WTC11 (cell line): Measurements from ENCODE around the gene CASP2. TPM values are rescaled to one million over a fixed set of nuclear protein-coding genes. Genes with fewer than 3 reads are reported as not detected.

Experiments
- ATAC-seq: fragments of 200-7000 bp; cut with Tn5 transposase; 2 replicates; pipeline ENCODE4 v1.10.0; 2021; ENCODE audit warnings: mild to moderate bottlenecking, moderate library complexity
- CTCF ChIA-PET: fragments of 300-600 bp; sonication (Branson Sonifier 250); formaldehyde crosslinking; loops from one replicate; lab custom pipeline; 2021; ENCODE audit warnings: antibody characterized with exemption; lab: Charles Lee
- POLR2A ChIA-PET: fragments of 350-600 bp; sonication (Branson Sonifier 250); formaldehyde crosslinking; loops from one replicate; lab custom pipeline; 2021; ENCODE audit warnings: antibody characterized with exemption; lab: Charles Lee
- DNase-seq: peaks from one replicate; pipeline ENCODE4 v3.0.0; 2021; ENCODE audit warnings: low spot score
- H3K27ac Mint-ChIP-seq: 2 replicates; pipeline ENCODE4 v1.8.0; 2021; ENCODE audit warnings: mixed read lengths
- H3K27me3 Mint-ChIP-seq: 2 replicates; pipeline ENCODE4 v1.8.0; 2021; ENCODE audit warnings: low read depth, mild to moderate bottlenecking, moderate library complexity, mixed read lengths
- H3K36me3 Mint-ChIP-seq: 2 replicates; pipeline ENCODE4 v1.8.0; 2021; ENCODE audit warnings: mixed read lengths
- H3K4me1 Mint-ChIP-seq: 2 replicates; pipeline ENCODE4 v1.8.0; 2022; ENCODE audit warnings: mixed read lengths
- H3K4me3 Mint-ChIP-seq: 2 replicates; pipeline ENCODE4 v1.8.0; 2021; ENCODE audit warnings: mild to moderate bottlenecking, moderate library complexity, mixed read lengths
- H3K9me3 Mint-ChIP-seq: 2 replicates; pipeline ENCODE4 v1.8.0; 2021; ENCODE audit warnings: mixed read lengths
- CBFB ChIP-seq: sonication (generic); formaldehyde crosslinking; IDR thresholded peaks from 2 replicates; pipeline ENCODE4 v1.8.1; 2022; ENCODE audit warnings: mild to moderate bottlenecking, low read depth, missing genetic modification reagents
- E2F4 ChIP-seq: sonication (generic); formaldehyde crosslinking; IDR thresholded peaks from 2 replicates; pipeline ENCODE4 v1.8.1; 2022; ENCODE audit warnings: low read depth, mild to moderate bottlenecking, moderate library complexity, missing genetic modification reagents, borderline replicate concordance
- ETV6 ChIP-seq: sonication (generic); formaldehyde crosslinking; IDR thresholded peaks from 2 replicates; pipeline ENCODE4 v1.8.1; 2022; ENCODE audit warnings: mild to moderate bottlenecking, missing genetic modification reagents
- FOXP1 ChIP-seq: sonication (generic); formaldehyde crosslinking; IDR thresholded peaks from 2 replicates; pipeline ENCODE4 v1.8.0; 2022; ENCODE audit warnings: missing genetic modification reagents, mild to moderate bottlenecking, moderate library complexity, borderline replicate concordance
- HMGXB4 ChIP-seq: sonication (generic); formaldehyde crosslinking; IDR thresholded peaks from 2 replicates; pipeline ENCODE4 v1.8.1; 2023; ENCODE audit warnings: mild to moderate bottlenecking, moderate library complexity, missing genetic modification reagents
- JAZF1 ChIP-seq: fragments of 250-450 bp; sonication (Bioruptor Pico); IDR thresholded peaks from 2 replicates; pipeline ENCODE4 v1.9.0; 2021; ENCODE audit warnings: moderate library complexity, mild to moderate bottlenecking, inconsistent platforms
- NFYB ChIP-seq: sonication (generic); formaldehyde crosslinking; conservative IDR thresholded peaks from 2 replicates; pipeline ENCODE4 v1.8.0; 2022; ENCODE audit warnings: low read depth, missing genetic modification reagents
- NR2C2 ChIP-seq: sonication (generic); formaldehyde crosslinking; IDR thresholded peaks from 2 replicates; pipeline ENCODE4 v1.8.0; 2022; ENCODE audit warnings: mild to moderate bottlenecking, missing genetic modification reagents
- SMAD3 ChIP-seq: sonication (generic); formaldehyde crosslinking; IDR thresholded peaks from 2 replicates; pipeline ENCODE4 v1.8.0; 2022; ENCODE audit warnings: missing genetic modification reagents, mild to moderate bottlenecking, borderline replicate concordance
- SOX15 ChIP-seq: fragments of 250-450 bp; sonication (Bioruptor Pico); IDR thresholded peaks from 2 replicates; pipeline ENCODE4 v1.9.0; 2021; ENCODE audit warnings: mild to moderate bottlenecking
- USF2 ChIP-seq: sonication (generic); formaldehyde crosslinking; IDR thresholded peaks from 2 replicates; pipeline ENCODE4 v1.8.1; 2023; ENCODE audit warnings: mild to moderate bottlenecking, missing genetic modification reagents, moderate library complexity
- ZNF121 ChIP-seq: sonication (generic); formaldehyde crosslinking; IDR thresholded peaks from 2 replicates; pipeline ENCODE4 v1.8.0; 2023; ENCODE audit warnings: missing genetic modification reagents
- ZNF263 ChIP-seq: sonication (generic); formaldehyde crosslinking; IDR thresholded peaks from 2 replicates; pipeline ENCODE4 v1.8.1; 2022; ENCODE audit warnings: low read depth, mild to moderate bottlenecking, moderate library complexity, missing genetic modification reagents
- ZNF317 ChIP-seq: sonication (generic); formaldehyde crosslinking; IDR thresholded peaks from 2 replicates; pipeline ENCODE4 v1.8.1; 2023; ENCODE audit warnings: low read depth, mild to moderate bottlenecking, moderate library complexity, missing genetic modification reagents, borderline replicate concordance
- ZNF425 ChIP-seq: fragments of 250-450 bp; sonication (Bioruptor Pico); conservative IDR thresholded peaks from 2 replicates; pipeline ENCODE4 v1.9.0; 2021; ENCODE audit warnings: mild to moderate bottlenecking
- ZNF671 ChIP-seq: fragments of 250-450 bp; sonication (Bioruptor Pico); IDR thresholded peaks from 2 replicates; pipeline ENCODE4 v1.8.0; 2021; ENCODE audit warnings: mild to moderate bottlenecking
- total RNA-seq: library from RNA; stranded (reverse); gene quantifications from 3 replicates; pipeline ENCODE4 v1.2.3, GENCODE V29; 2021

CASP2 gene
- total RNA-seq, 1 experiment from 2014 or later = 35.4 TPM

GRCh38 chr7:143315776-143316175, 27.6 kb downstream of the CASP2 start, which contains the start of gene CLCN1:
Gene CLCN1 (plus strand): TSS chr7:143316111. CDS start chr7:143316213, 102 bp downstream.
- Mint-ChIP-seq H3K27ac (no peak within 1 kb of the TSS), H3K27me3 (no peaks in the 10 kb centered on the region; the same call in 1 of the 2 replicates), H3K4me3 (no peak within 1 kb of the TSS), H3K9me3 (no peaks in the 10 kb centered on the region), H3K36me3 (no peaks in the 10 kb centered on the region), H3K4me1 (peaks cover 7% of the 10 kb centered on the region; the same call in 1 of the 2 replicates)
- ChIA-PET CTCF (interaction anchor here (0.6 to 1.3 kb wide), 7 partner anchors 10 to 109 kb away, joined by 3 to 6 read pairs (median 3); no protein-coding TSS in a partner anchor), POLR2A (no interaction called here)
- TF ChIP-seq ETV6 (CRISPR knock-in tag) (no peak), ZNF317 (CRISPR knock-in tag) (no peak), HMGXB4 (CRISPR knock-in tag) (no peak), ZNF121 (CRISPR knock-in tag) (no peak), NFYB (no peak), ZNF671 (CRISPR knock-in tag) (no peak), FOXP1 (CRISPR knock-in tag) (no peak), NR2C2 (CRISPR knock-in tag) (no peak), CBFB (no peak), SOX15 (CRISPR knock-in tag) (no peak), E2F4 (CRISPR knock-in tag) (no peak), ZNF263 (CRISPR knock-in tag) (no peak)
- ATAC-seq (no peak), DNase-seq (no peak)

- Mint-ChIP-seq H3K4me1 (peaks cover 7% of the 10 kb centered on the region; the same call in 1 of the 2 replicates), H3K36me3 (no peaks in the 10 kb centered on the region), H3K4me3 (no peak overlapping the region), H3K27me3 (no peaks in the 10 kb centered on the region; the same call in 1 of the 2 replicates), H3K9me3 (no peaks in the 10 kb centered on the region), H3K27ac (no peak overlapping the region)
- no peak for TF ChIP-seq JAZF1 (CRISPR knock-in tag)
- TF ChIP-seq SMAD3 (CRISPR knock-in tag) = no peak
- no peak for TF ChIP-seq E2F4 (CRISPR knock-in tag)
- no peak for TF ChIP-seq SOX15 (CRISPR knock-in tag)
- no peak for TF ChIP-seq ZNF425 (CRISPR knock-in tag)
- TF ChIP-seq USF2 (CRISPR knock-in tag) = no peak
- ChIA-PET CTCF (interaction anchor here (0.7 to 1.3 kb wide), 6 partner anchors 11 to 91 kb away, joined by 3 to 6 read pairs (median 3); no protein-coding TSS in a partner anchor), POLR2A (no interaction called here)
- DNase-seq = no peak
- ATAC-seq = no peak
Observed at GRCh38 chr7:143316492-143316891, 28.3 kb downstream of the CASP2 start.
